Caco-2 (cell line): ENCODE results near the gene RAD51B. TPM values are rescaled to one million over a fixed set of nuclear protein-coding genes. Genes with fewer than 3 reads are reported as not detected.

Source experiments
- BruUV-seq: library from RNA; stranded (reverse); fragments of 400-500 nt; replicated peaks from 2 replicates; lab custom pipeline; 2021; lab: Mats Ljungman, UMichigan
- CTCF ChIA-PET: fragments of 300-600 bp; sonication (Branson Sonifier 250); formaldehyde crosslinking; loops from one replicate; lab custom pipeline; 2022; ENCODE audit warnings: antibody characterized with exemption; lab: Charles Lee
- POLR2A ChIA-PET: fragments of 300-600 bp; sonication (Branson Sonifier 250); formaldehyde crosslinking; loops from one replicate; lab custom pipeline; 2022; ENCODE audit warnings: antibody characterized with exemption; lab: Charles Lee
- DNase-seq, 2 experiments: peaks; one replicate each; pipeline versions ENCODE4 v3.0.0 to v3.0.0-alpha.2; 2020 to 2022
- H3K27me3 ChIP-seq: replicated peaks from 2 replicates; pipeline ENCODE4 v1.6.0; 2011; ENCODE audit warnings: low read length; ENCODE audit not compliant: control insufficient read depth, insufficient read depth
- H3K36me3 ChIP-seq: 2 replicates; pipeline ENCODE4 v1.5.1; 2011; ENCODE audit warnings: low read length; ENCODE audit not compliant: control insufficient read depth, insufficient read depth
- H3K4me1 ChIP-seq: fragments of 250-450 bp; sonication (Bioruptor Pico); 2 replicates; pipeline ENCODE4 v1.5.1; 2020; ENCODE audit warnings: mild to moderate bottlenecking
- H3K4me3 ChIP-seq: 2 replicates; pipeline ENCODE4 v1.5.1; 2011; ENCODE audit warnings: low read depth, mild to moderate bottlenecking, control low read depth, low read length
- H3K9me3 ChIP-seq: fragments of 250-450 bp; sonication (Bioruptor Pico); 2 replicates; pipeline ENCODE4 v1.5.1; 2020; ENCODE audit warnings: mild to moderate bottlenecking, moderate library complexity
- H3K27ac Mint-ChIP-seq: one replicate; pipeline ENCODE4 v1.8.0; 2022; ENCODE audit warnings: mixed read lengths; ENCODE audit not compliant: unreplicated experiment
- H3K27me3 Mint-ChIP-seq: one replicate; pipeline ENCODE4 v1.8.0; 2022; ENCODE audit warnings: mixed read lengths; ENCODE audit not compliant: insufficient read depth, unreplicated experiment
- H3K36me3 Mint-ChIP-seq: one replicate; pipeline ENCODE4 v1.8.0; 2022; ENCODE audit warnings: mild to moderate bottlenecking, mixed read lengths; ENCODE audit not compliant: insufficient read depth, unreplicated experiment
- H3K4me1 Mint-ChIP-seq: one replicate; pipeline ENCODE4 v1.8.0; 2022; ENCODE audit warnings: low read depth, mixed read lengths; ENCODE audit not compliant: unreplicated experiment
- H3K4me3 Mint-ChIP-seq: one replicate; pipeline ENCODE4 v1.8.0; 2022; ENCODE audit warnings: mild to moderate bottlenecking, moderate library complexity, mixed read lengths; ENCODE audit not compliant: unreplicated experiment
- H3K9me3 Mint-ChIP-seq: one replicate; pipeline ENCODE4 v1.8.0; 2022; ENCODE audit warnings: mixed read lengths; ENCODE audit not compliant: unreplicated experiment
- CTCF ChIP-seq, 2 experiments: fragments of 200-600 bp in 1 of 2; IDR thresholded peaks; 1 replicate in 1 of 2; 2 replicates in 1 of 2; pipeline versions ENCODE4 v1.5.1 to v1.8.0; 2011 to 2022; ENCODE audit warnings: antibody characterized with exemption in 1 of 2, control low read depth in 1 of 2, inconsistent platforms in 1 of 2, low read depth in 1 of 2, low read length in 1 of 2, mild to moderate bottlenecking in 1 of 2, moderate library complexity in 1 of 2; ENCODE audit not compliant: insufficient read depth in 1 of 2, severe bottlenecking in 1 of 2, unreplicated experiment in 1 of 2
- intact Hi-C: fragments of 100-400 bp; cut with micrococcal nuclease; formaldehyde crosslinking; loops from one replicate; pipeline ENCODE4 v1.10.0; 2022; ENCODE audit not compliant: unreplicated experiment
- total RNA-seq: library from RNA; stranded (reverse); gene quantifications from 2 replicates; pipeline ENCODE4 v1.2.3, GENCODE V29; 2022

RAD51B gene
- total RNA-seq, 1 experiment from 2014 or later, result 16.7 TPM

GRCh38 chr14:68538639-68539038 lies 719.1 kb downstream of the RAD51B start:
- Mint-ChIP-seq H3K9me3 (peaks cover 12% of the 10 kb centered on the region), H3K4me1 (no peaks in the 10 kb centered on the region)

GRCh38 chr14:68539241-68539737 lies 719.7 kb downstream of the RAD51B start:
- POLR2A ChIA-PET, result no interaction called here
- no peak overlapping the region for H3K4me3 Mint-ChIP-seq
- intact Hi-C loops, result no loop called here

More at GRCh38 chr14:68538639-68539038, 719.1 kb downstream of the RAD51B start:
- Mint-ChIP-seq H3K36me3 (no peaks in the 10 kb centered on the region), H3K4me3 (no peak overlapping the region), H3K27me3 (no peaks in the 10 kb centered on the region), H3K27ac (no peak overlapping the region)
- intact Hi-C loops, result no loop called here
- Histone ChIP-seq H3K36me3 (no peaks in the 10 kb centered on the region), H3K4me3 (no peak overlapping the region), H3K27me3 (no peaks in the 10 kb centered on the region), H3K4me1 (no peaks in the 10 kb centered on the region), H3K9me3 (no peaks in the 10 kb centered on the region)
- CTCF ChIA-PET, result no interaction called here
- no peak for DNase-seq
- TF ChIP-seq CTCF (IDR thresholded peaks at IDR 0.05; ENCODE audit: insufficient read depth in 1 of 2, low read depth in 1 of 2, low read length in 1 of 2, severe bottlenecking in 1 of 2, unreplicated experiment in 1 of 2), result no peak
- POLR2A ChIA-PET, result no interaction called here
- no TSS peak for BruUV-seq

GRCh38 chr14:68539789-68540188 lies 720.2 kb downstream of the RAD51B start:
- Mint-ChIP-seq H3K4me3 (no peak overlapping the region), H3K27me3 (no peaks in the 10 kb centered on the region), H3K27ac (no peak overlapping the region), H3K36me3 (no peaks in the 10 kb centered on the region), H3K9me3 (peaks cover under 1% of the 10 kb centered on the region), H3K4me1 (no peaks in the 10 kb centered on the region)
- POLR2A ChIA-PET, result no interaction called here
- no peaks in the 10 kb centered on the region for H3K9me3 ChIP-seq
- TF ChIP-seq CTCF (IDR thresholded peaks at IDR 0.05; ENCODE audit: insufficient read depth in 1 of 2, low read depth in 1 of 2, low read length in 1 of 2, severe bottlenecking in 1 of 2, unreplicated experiment in 1 of 2), result no peak
- H3K36me3 ChIP-seq, result no peaks in the 10 kb centered on the region
- no peak for DNase-seq
- CTCF ChIA-PET, result no interaction called here
- no peak overlapping the region for H3K4me3 ChIP-seq
- no peaks in the 10 kb centered on the region for H3K4me1 ChIP-seq
- intact Hi-C loops, result no loop called here
- no peaks in the 10 kb centered on the region for H3K27me3 ChIP-seq
- no TSS peak for BruUV-seq

More at GRCh38 chr14:68539241-68539737, 719.7 kb downstream of the RAD51B start:
- H3K27ac Mint-ChIP-seq, result no peak overlapping the region
- no peaks in the 10 kb centered on the region for H3K4me1 ChIP-seq
- H3K4me1 Mint-ChIP-seq, result no peaks in the 10 kb centered on the region
- no peaks in the 10 kb centered on the region for H3K36me3 ChIP-seq
- no peak overlapping the region for H3K4me3 ChIP-seq
- H3K9me3 ChIP-seq, result no peaks in the 10 kb centered on the region
- peaks cover 5% of the 10 kb centered on the region for H3K9me3 Mint-ChIP-seq
- BruUV-seq, result no TSS peak
- CTCF ChIA-PET, result no interaction called here
- no peaks in the 10 kb centered on the region for H3K27me3 Mint-ChIP-seq
- H3K27me3 ChIP-seq, result no peaks in the 10 kb centered on the region
- no peak for DNase-seq
- H3K36me3 Mint-ChIP-seq, result no peaks in the 10 kb centered on the region
- TF ChIP-seq CTCF (IDR thresholded peaks at IDR 0.05; ENCODE audit: insufficient read depth in 1 of 2, low read depth in 1 of 2, low read length in 1 of 2, severe bottlenecking in 1 of 2, unreplicated experiment in 1 of 2), result no peak
